Ascending aorta (tissue), 2 donors: ENCODE data around the gene NRSN1. TPM values are rescaled to one million over a fixed set of nuclear protein-coding genes. Genes with fewer than 3 reads are reported as not detected.

Experiments
- DNase-seq, 2 donors: peaks; one replicate each; pipeline ENCODE4 v3.0.0-alpha.2; 2019; ENCODE audit warnings: low spot score in 2 of 2
- H3K27ac ChIP-seq, 2 donors: fragments of 200-600 bp; sonication (generic); one replicate each; pipeline ENCODE4 v1.5.1; 2016 to 2017; ENCODE audit warnings: mild to moderate bottlenecking in 1 of 2
- H3K27me3 ChIP-seq: fragments of 200-600 bp; sonication (generic); one replicate; pipeline ENCODE4 v1.5.1; 2017
- H3K36me3 ChIP-seq, 2 donors: fragments of 200-600 bp; sonication (generic); one replicate each; pipeline ENCODE4 v1.5.1; 2016
- H3K4me1 ChIP-seq, 2 donors: fragments of 200-600 bp; sonication (generic); one replicate each; pipeline ENCODE4 v1.5.1; 2016 to 2017; ENCODE audit warnings: mild to moderate bottlenecking in 1 of 2
- H3K4me3 ChIP-seq, 2 donors: fragments of 200-600 bp; sonication (generic); one replicate each; pipeline ENCODE4 v1.5.1; 2016 to 2017; ENCODE audit warnings: mild to moderate bottlenecking in 1 of 2
- H3K9me3 ChIP-seq, 2 donors: fragments of 200-600 bp; sonication (generic); one replicate each; pipeline ENCODE4 v1.5.1; 2016
- CTCF ChIP-seq, 3 experiments: fragments of 200-600 bp in 2 of 3; fragments of 450-650 bp in 1 of 3; sonication (generic) in 2 of 3; IDR thresholded peaks; one replicate each; pipeline ENCODE4 v1.5.1; 2016 to 2019; ENCODE audit warnings: antibody characterized with exemption in 3 of 3, mild to moderate bottlenecking in 1 of 3, moderate library complexity in 1 of 3
- intact Hi-C: fragments of 100-400 bp; cut with DNase I; formaldehyde crosslinking; loops from one replicate; pipeline ENCODE4 v1.15.1; 2023
- total RNA-seq: library from RNA; depleted of rRNA; stranded (reverse); fragments of >200 nt; gene quantifications from one replicate; pipeline ENCODE4 v1.1.0, GENCODE V29; 2016

The NRSN1 gene
- not detected for total RNA-seq

GRCh38 chr6:24125980-24126379, at the start of gene NRSN1:
TSS of gene NRSN1 (plus strand) at chr6:24126215. CDS start at chr6:24134328, 8,113 bp downstream.
- Histone ChIP-seq H3K27me3 (no peaks in the 10 kb centered on the region), H3K36me3 (no peaks in the 10 kb centered on the region), H3K4me1 (no peaks in the 10 kb centered on the region), H3K9me3 (no peaks in the 10 kb centered on the region), H3K4me3 (no peak within 1 kb of the TSS), H3K27ac (no peak within 1 kb of the TSS)
- intact Hi-C loops, result no loop called here
- no peak for DNase-seq
- no peak for TF ChIP-seq CTCF (IDR thresholded peaks at IDR 0.05)

- DNase-seq, result no peak
- TF ChIP-seq CTCF (IDR thresholded peaks at IDR 0.05), result no peak
- Histone ChIP-seq H3K27me3 (no peaks in the 10 kb centered on the region), H3K4me1 (no peaks in the 10 kb centered on the region), H3K4me3 (no peak overlapping the region), H3K9me3 (no peaks in the 10 kb centered on the region), H3K27ac (no peak overlapping the region), H3K36me3 (no peaks in the 10 kb centered on the region)
- intact Hi-C loops, result no loop called here
Measured at GRCh38 chr6:24078200-24078599, 47.8 kb upstream of the NRSN1 start.

- intact Hi-C loops, result no loop called here
- TF ChIP-seq CTCF (IDR thresholded peaks at IDR 0.05), result no peak
- no peak for DNase-seq
- Histone ChIP-seq H3K27ac (no peak overlapping the region), H3K4me3 (no peak overlapping the region), H3K36me3 (no peaks in the 10 kb centered on the region), H3K4me1 (no peaks in the 10 kb centered on the region), H3K9me3 (no peaks in the 10 kb centered on the region), H3K27me3 (no peaks in the 10 kb centered on the region)
Measured at GRCh38 chr6:24079076-24079475, 46.9 kb upstream of the NRSN1 start.

GRCh38 chr6:24080711-24081110, 45.3 kb upstream of the NRSN1 start:
- TF ChIP-seq CTCF (IDR thresholded peaks at IDR 0.05), result no peak
- Histone ChIP-seq H3K27me3 (no peaks in the 10 kb centered on the region), H3K27ac (no peak overlapping the region), H3K36me3 (no peaks in the 10 kb centered on the region), H3K9me3 (no peaks in the 10 kb centered on the region), H3K4me1 (no peaks in the 10 kb centered on the region), H3K4me3 (no peak overlapping the region)
- DNase-seq, result no peak
- intact Hi-C loops, result no loop called here

GRCh38 chr6:24089736-24090135, 36.3 kb upstream of the NRSN1 start:
- H3K27ac ChIP-seq, result no peak overlapping the region
- DNase-seq, result no peak
- TF ChIP-seq CTCF (IDR thresholded peaks at IDR 0.05), result no peak
- intact Hi-C loops, result no loop called here
- H3K4me1 ChIP-seq, result no peaks in the 10 kb centered on the region
- no peak overlapping the region for H3K4me3 ChIP-seq
- H3K36me3 ChIP-seq, result no peaks in the 10 kb centered on the region
- H3K27me3 ChIP-seq, result no peaks in the 10 kb centered on the region
- H3K9me3 ChIP-seq, result no peaks in the 10 kb centered on the region

- intact Hi-C loops, result no loop called here
- Histone ChIP-seq H3K4me3 (no peak overlapping the region), H3K36me3 (no peaks in the 10 kb centered on the region), H3K27ac (no peak overlapping the region), H3K27me3 (no peaks in the 10 kb centered on the region), H3K9me3 (no peaks in the 10 kb centered on the region), H3K4me1 (no peaks in the 10 kb centered on the region)
- no peak for TF ChIP-seq CTCF (IDR thresholded peaks at IDR 0.05)
- no peak for DNase-seq
Measured at GRCh38 chr6:24092407-24092806, 33.6 kb upstream of the NRSN1 start.
